HG03457 (cell line): Measurements from ENCODE around the gene POU4F2.
"Not testable (repeated sequence)": the region's sequence is repeated elsewhere in the genome, so short reads cannot be mapped to it uniquely, and the experiment has no call there.

Source experiments
- ATAC-seq: cut with Tn5 transposase; IDR thresholded peaks from one replicate; pipeline ENCODE4 v1.9.1; 2021; ENCODE audit warnings: moderate number of reproducible peaks; ENCODE audit not compliant: unreplicated experiment

POU4F2 gene

DNA sequence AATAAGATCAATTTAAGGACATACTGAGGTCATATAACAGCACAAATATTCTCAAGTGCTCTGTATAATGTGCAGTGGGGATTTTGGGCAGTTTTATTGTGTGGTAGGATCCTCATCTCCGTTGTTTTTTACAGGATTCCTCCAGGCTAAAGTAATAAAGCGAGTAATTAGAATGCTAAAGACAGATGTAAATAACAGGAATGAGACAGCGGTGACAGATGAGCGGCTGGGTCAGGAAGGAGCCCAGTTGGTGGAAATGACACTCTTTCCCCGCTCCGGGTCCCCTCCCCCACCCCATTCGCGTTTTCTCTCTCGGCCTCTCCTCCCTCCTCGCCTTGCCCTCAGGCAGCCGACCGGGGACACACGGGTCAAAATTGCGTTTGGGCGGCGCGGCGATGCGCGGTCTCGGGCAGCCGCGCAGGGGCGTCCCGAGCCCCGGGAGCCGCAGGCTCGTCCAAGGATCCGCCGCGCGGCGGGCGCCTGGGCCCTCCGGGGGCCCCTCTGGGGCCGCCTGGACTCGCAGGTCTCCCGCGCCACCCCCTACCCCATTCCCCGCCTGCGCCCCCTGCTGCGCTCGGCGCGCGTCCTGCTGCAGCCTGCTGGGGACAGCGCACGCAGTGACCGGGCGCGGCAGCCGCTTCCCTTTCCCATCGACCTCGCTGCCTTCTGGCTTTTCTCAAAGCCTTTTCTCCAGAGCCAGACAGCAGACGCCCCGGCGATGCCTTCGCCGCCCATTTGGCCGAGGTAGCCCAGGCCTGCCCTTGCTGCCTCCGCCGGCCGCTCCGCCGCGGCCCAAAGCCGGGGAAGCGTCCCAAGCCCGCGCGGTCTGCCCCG lies 16.2 kb downstream of the POU4F2 start:
- ATAC-seq = no peak

DNA sequence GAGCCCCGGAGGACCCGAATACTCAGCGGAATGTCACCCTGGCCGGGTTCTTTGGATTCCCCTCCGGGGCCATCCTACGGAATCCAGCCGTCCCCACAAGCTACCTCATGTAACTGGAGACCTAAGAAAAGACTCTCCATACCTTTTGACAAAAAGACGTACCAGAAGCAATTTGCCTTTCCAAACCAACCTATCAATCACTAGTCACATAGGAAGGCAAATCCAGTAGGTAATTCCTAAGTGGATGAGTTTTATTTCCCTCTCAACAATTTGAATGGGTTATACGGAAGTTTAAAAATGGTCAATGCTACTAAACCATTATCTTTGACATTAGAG lies 16.8 kb downstream of the POU4F2 start:
- ATAC-seq = no peak

DNA sequence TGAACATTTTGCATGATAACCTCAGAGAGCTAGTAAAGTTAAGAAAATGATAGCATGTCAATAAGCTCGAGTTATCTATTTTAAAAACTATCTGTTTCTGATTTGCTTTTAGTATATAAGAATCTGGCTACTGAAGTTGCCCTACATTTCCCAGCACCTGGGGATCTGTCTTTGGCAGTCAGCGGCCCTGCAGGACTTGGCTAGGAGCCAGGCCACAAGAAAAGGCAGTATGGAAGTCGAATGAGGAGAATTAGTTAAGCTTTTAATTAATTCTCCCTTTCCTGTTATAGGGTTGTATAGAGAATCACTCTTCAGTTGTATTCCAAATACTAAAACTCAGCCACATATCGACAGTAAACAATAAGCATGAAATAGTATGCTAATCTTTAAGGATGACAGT lies 22.7 kb downstream of the POU4F2 start:
- ATAC-seq = no peak

DNA sequence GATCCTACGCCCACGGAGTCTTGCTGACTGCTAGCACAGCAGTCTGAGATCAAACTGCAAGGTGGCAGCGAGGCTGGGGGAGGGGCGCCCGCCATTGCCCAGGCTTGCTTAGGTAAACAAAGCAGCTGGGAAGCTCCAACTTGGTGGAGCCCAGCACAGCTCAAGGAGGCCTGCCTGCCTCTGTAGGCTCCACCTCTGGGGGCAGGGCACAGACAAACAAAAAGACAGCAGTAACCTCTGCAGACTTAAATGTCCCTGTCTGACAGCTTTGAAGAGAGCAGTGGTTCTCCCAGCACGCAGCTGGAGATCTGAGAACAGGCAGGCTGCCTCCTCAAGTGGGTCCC lies 25.2 kb downstream of the POU4F2 start:
- not testable (repeated sequence) for ATAC-seq

GRCh38 chr4:146674829-146675570 lies 36.3 kb downstream of the POU4F2 start:
- ATAC-seq = no peak
